CD4-positive, CD25-positive, alpha-beta regulatory T cell (primary cell): ENCODE results near the gene ACSF3. TPM values are rescaled to one million over a fixed set of nuclear protein-coding genes. Genes with fewer than 3 reads are reported as not detected.
"Not testable (repeated sequence)": the region's sequence is repeated elsewhere in the genome, so short reads cannot be mapped to it uniquely, and the experiment has no call there.

Experiments
- ATAC-seq, 2 donors: fragments of 150-1000 bp; cut with Tn5 transposase; one replicate each; pipeline ENCODE4 v1.10.0; 2021; ENCODE audit warnings: low read depth in 2 of 2, moderate number of reproducible peaks in 2 of 2, moderate library complexity in 1 of 2
- DNase-seq, 3 donors: peaks; one replicate each; pipeline versions ENCODE4 v3.0.0 to v3.0.0-alpha.2; 2012 to 2022; ENCODE audit warnings: mixed read lengths in 1 of 3
- H3K27ac ChIP-seq: one replicate; pipeline ENCODE4 v1.7.0; 2013; ENCODE audit warnings: mild to moderate bottlenecking, low read length; ENCODE audit not compliant: insufficient read depth, poor library complexity, severe bottlenecking
- H3K27me3 ChIP-seq: one replicate; pipeline ENCODE4 v1.7.0; 2013; ENCODE audit warnings: low read length; ENCODE audit not compliant: control insufficient read depth, insufficient read depth
- H3K36me3 ChIP-seq: one replicate; pipeline ENCODE4 v1.7.0; 2013; ENCODE audit warnings: mild to moderate bottlenecking, low read length, moderate library complexity; ENCODE audit not compliant: control insufficient read depth, insufficient read depth
- H3K4me1 ChIP-seq: 2 replicates; pipeline ENCODE4 v1.7.0; 2013; ENCODE audit warnings: mild to moderate bottlenecking, low read length; ENCODE audit not compliant: insufficient read depth, control insufficient read depth, poor library complexity, severe bottlenecking
- H3K4me3 ChIP-seq: one replicate; pipeline ENCODE4 v1.7.0; 2013; ENCODE audit warnings: low read depth, mild to moderate bottlenecking, low read length, moderate library complexity
- H3K9me3 ChIP-seq, 2 experiments: 1 replicate in 1 of 2; 2 replicates in 1 of 2; pipeline ENCODE4 v1.7.0; 2013; ENCODE audit warnings: low read length in 2 of 2, mild to moderate bottlenecking in 1 of 2, moderate library complexity in 1 of 2; ENCODE audit not compliant: control insufficient read depth in 2 of 2
- H3K27ac Mint-ChIP-seq, 3 donors: one replicate each; pipeline ENCODE4 v1.8.0; 2020 to 2022; ENCODE audit warnings: mild to moderate bottlenecking in 3 of 3, mixed read lengths in 3 of 3, moderate library complexity in 2 of 3
- H3K27me3 Mint-ChIP-seq: one replicate; pipeline ENCODE4 v1.8.0; 2022; ENCODE audit warnings: mild to moderate bottlenecking, mixed read lengths
- H3K36me3 Mint-ChIP-seq: one replicate; pipeline ENCODE4 v1.8.0; 2020; ENCODE audit warnings: mixed read lengths
- H3K4me1 Mint-ChIP-seq, 4 donors: one replicate each; pipeline ENCODE4 v1.8.0; 2020 to 2022; ENCODE audit warnings: mixed read lengths in 4 of 4, mild to moderate bottlenecking in 1 of 4
- H3K4me3 Mint-ChIP-seq, 4 donors: one replicate each; pipeline ENCODE4 v1.8.0; 2020 to 2022; ENCODE audit warnings: mild to moderate bottlenecking in 4 of 4, mixed read lengths in 4 of 4, moderate library complexity in 3 of 4
- H3K9me3 Mint-ChIP-seq, 7 donors: one replicate each; pipeline ENCODE4 v1.8.0; 2020 to 2022; ENCODE audit warnings: mixed read lengths in 7 of 7, mild to moderate bottlenecking in 3 of 7, moderate library complexity in 2 of 7
- polyA plus RNA-seq, 4 donors: library from polyadenylated mRNA; unstranded; fragments of 300-500 nt; fragmentation: Illumina TruSeq; gene quantifications; one replicate each; pipeline ENCODE4 v1.2.3, GENCODE V29; 2021
- total RNA-seq: library from RNA; stranded (reverse); gene quantifications from one replicate; pipeline ENCODE4 v1.2.3, GENCODE V29; 2022

The ACSF3 gene
- total and polyA plus RNA-seq, 5 donors from 2014 or later = 24.1 to 56.3 (median 29.1) TPM

GRCh38 chr16:89066721-89067120, 26.9 kb upstream of the ACSF3 start:
- Histone ChIP-seq H3K9me3 (no peaks in the 10 kb centered on the region), H3K27me3 (no peaks in the 10 kb centered on the region), H3K4me3 (no peak overlapping the region), H3K4me1 (no peaks in the 10 kb centered on the region), H3K27ac (no peak overlapping the region), H3K36me3 (no peaks in the 10 kb centered on the region)
- H3K36me3 Mint-ChIP-seq = no peaks in the 10 kb centered on the region
- DNase-seq (no peak), ATAC-seq (no peak)
- peaks cover 0 to 3% (median 0%) of the 10 kb centered on the region in 7 donors for H3K9me3 Mint-ChIP-seq
- no peaks in the 10 kb centered on the region for H3K4me1 Mint-ChIP-seq
- H3K4me3 Mint-ChIP-seq = no peak overlapping the region
- H3K27ac Mint-ChIP-seq = no peak overlapping the region
- no peaks in the 10 kb centered on the region for H3K27me3 Mint-ChIP-seq

DNA sequence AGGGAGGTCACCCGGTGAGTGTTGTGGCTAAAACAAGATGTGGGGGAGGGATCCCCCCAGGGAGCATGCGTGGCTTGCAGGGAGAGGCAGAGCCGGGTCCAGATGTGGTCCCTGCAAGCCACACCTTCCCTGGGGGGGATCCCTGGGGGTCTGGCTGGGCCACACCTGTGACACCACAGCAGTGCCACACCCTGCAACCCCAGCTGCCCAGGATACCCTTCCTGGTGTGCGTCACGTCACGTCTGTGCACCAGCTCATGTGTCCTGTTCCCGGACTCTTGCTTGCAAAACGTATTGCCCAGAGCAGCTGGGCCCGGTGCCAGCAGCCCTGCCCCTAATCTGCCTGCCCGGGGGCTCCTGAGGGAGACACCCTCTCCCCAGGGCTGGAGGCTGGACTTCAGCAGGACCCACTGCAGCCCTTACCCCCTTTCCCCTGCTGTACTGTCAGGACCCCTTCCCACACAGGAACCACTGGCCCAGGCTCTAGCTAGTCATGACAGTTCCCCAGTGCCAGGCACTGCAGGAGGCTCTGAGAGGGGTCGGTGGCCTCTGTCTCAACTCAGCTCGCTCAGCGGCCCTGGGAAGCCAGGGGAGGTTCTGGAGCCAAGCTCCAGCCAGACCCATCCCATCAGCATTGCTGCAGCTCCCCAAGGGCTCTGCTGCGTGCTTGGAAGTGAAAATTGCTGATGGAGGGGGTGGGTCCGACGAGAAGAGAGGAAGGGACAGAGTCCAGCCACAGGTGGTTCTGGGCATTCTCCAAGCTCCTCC, 25.8 kb upstream of the ACSF3 start:
- no peak overlapping the region for H3K4me3 Mint-ChIP-seq
- H3K4me1 Mint-ChIP-seq = no peaks in the 10 kb centered on the region
- H3K27ac Mint-ChIP-seq = no peak overlapping the region

GRCh38 chr16:89068814-89069616, 24.6 kb upstream of the ACSF3 start:
- not testable (repeated sequence) for H3K9me3 Mint-ChIP-seq, H3K9me3 ChIP-seq, H3K4me3 Mint-ChIP-seq, H3K4me3 ChIP-seq, H3K27ac Mint-ChIP-seq, H3K27me3 ChIP-seq, H3K36me3 Mint-ChIP-seq, H3K4me1 Mint-ChIP-seq, H3K27me3 Mint-ChIP-seq, H3K4me1 ChIP-seq, H3K27ac ChIP-seq, H3K36me3 ChIP-seq, DNase-seq, ATAC-seq

More for the DNA sequence above, 25.8 kb upstream of the ACSF3 start:
- no peak for DNase-seq
- Histone ChIP-seq H3K9me3 (no peaks in the 10 kb centered on the region), H3K4me3 (no peak overlapping the region), H3K36me3 (no peaks in the 10 kb centered on the region), H3K27me3 (no peaks in the 10 kb centered on the region), H3K4me1 (no peaks in the 10 kb centered on the region), H3K27ac (no peak overlapping the region)
- no peak for ATAC-seq
- Mint-ChIP-seq H3K27me3 (no peaks in the 10 kb centered on the region), H3K9me3 (peaks cover 0 to 3% (median 0%) of the 10 kb centered on the region in 7 donors), H3K36me3 (no peaks in the 10 kb centered on the region)

- H3K9me3 ChIP-seq = no peaks in the 10 kb centered on the region
- H3K4me1 Mint-ChIP-seq = no peaks in the 10 kb centered on the region
- H3K27me3 ChIP-seq = no peaks in the 10 kb centered on the region
- H3K4me1 ChIP-seq = no peaks in the 10 kb centered on the region
- no peak overlapping the region for H3K4me3 ChIP-seq
- no peak overlapping the region for H3K27ac ChIP-seq
- no peaks in the 10 kb centered on the region for H3K36me3 ChIP-seq
- no peak overlapping the region for H3K4me3 Mint-ChIP-seq
- no peak for DNase-seq
- no peaks in the 10 kb centered on the region for H3K36me3 Mint-ChIP-seq
- ATAC-seq = no peak
- H3K9me3 Mint-ChIP-seq = peaks cover 0 to 3% (median 0%) of the 10 kb centered on the region in 7 donors
- peak overlapping the region in 1 of 3 donors; percentile 25 for H3K27ac Mint-ChIP-seq
- H3K27me3 Mint-ChIP-seq = no peaks in the 10 kb centered on the region
These were observed 23.7 kb upstream of the ACSF3 start for GRCh38 chr16:89069920-89070319.

DNA sequence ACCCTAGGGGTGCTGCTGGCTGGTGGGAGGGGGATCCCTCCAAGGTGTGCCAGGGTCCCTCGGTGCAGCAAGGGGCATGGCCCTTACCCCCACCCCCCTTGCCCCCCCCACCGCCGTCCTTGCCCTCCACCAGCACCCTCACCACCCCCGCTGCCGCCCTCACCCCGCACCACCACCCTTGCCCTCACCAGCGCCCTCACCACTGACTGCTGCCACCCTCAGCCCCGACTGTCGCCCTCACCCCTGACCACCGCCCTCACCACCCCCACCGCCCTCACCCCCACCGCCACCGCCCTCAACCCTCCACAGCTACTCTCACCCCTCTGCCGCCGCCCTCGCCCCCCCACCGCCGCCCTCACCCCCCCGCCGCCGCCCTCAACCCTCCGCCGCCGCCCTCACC, 23.1 kb upstream of the ACSF3 start:
- Mint-ChIP-seq H3K4me1 (no peaks in the 10 kb centered on the region), H3K36me3 (no peaks in the 10 kb centered on the region), H3K9me3 (peaks cover 0 to 3% (median 0%) of the 10 kb centered on the region in 7 donors), H3K4me3 (no peak overlapping the region), H3K27me3 (no peaks in the 10 kb centered on the region), H3K27ac (no peak overlapping the region)
- Histone ChIP-seq H3K9me3 (no peaks in the 10 kb centered on the region), H3K4me3 (no peak overlapping the region), H3K27ac (no peak overlapping the region), H3K27me3 (no peaks in the 10 kb centered on the region), H3K4me1 (no peaks in the 10 kb centered on the region), H3K36me3 (no peaks in the 10 kb centered on the region)
- DNase-seq = no peak
- ATAC-seq = no peak

DNA sequence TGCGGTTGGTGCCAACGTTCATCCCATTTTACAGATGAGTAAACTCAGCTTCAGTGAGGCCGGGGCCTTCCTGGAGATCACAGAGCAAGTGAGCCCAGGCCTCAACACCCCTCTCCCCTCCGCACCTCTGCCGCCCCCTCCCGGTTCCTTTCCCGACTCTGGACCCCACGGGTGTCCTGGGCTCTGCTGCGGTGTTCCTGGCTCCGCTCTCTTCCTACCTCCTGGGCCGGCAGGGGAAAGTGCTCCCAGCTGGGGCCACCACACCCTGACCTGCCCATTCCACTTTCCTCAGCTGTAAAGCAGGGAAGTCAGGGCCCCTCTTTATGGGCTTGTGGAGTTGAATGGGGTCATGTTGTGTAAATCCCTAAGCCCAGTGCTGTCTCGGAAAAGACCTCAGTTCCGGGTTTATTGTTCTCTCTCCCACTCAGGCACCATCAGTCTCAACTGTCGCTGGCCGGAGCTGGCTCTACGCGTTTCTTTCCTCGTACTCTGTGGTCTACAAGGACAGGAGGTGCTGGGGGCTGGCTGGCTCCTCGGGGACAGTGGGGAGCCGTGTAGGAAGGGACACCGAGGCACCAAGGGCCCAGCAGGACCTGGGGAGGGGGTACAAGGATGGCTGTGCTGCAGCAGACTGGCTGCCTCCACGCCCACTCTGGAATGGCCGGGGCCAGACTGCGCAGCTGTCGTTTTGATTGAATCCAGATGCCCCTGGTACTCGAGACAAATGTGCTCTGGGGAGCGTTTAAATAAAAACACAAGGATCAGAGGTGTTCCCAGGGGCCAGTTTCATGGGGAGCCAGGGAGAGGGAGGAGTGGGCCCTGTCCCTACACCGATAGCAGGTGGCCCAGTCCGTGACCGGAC, 21.7 kb upstream of the ACSF3 start:
- no peak overlapping the region for H3K27ac ChIP-seq
- ATAC-seq (no peak), DNase-seq (no peak)
- H3K4me1 ChIP-seq = no peaks in the 10 kb centered on the region
- no peaks in the 10 kb centered on the region for H3K36me3 Mint-ChIP-seq
- H3K36me3 ChIP-seq = no peaks in the 10 kb centered on the region
- H3K4me1 Mint-ChIP-seq = no peaks in the 10 kb centered on the region
- H3K27ac Mint-ChIP-seq = no peak overlapping the region
- H3K27me3 Mint-ChIP-seq = no peaks in the 10 kb centered on the region
- H3K4me3 ChIP-seq = no peak overlapping the region
- no peaks in the 10 kb centered on the region for H3K9me3 ChIP-seq
- peaks cover 0 to 3% (median 0%) of the 10 kb centered on the region in 7 donors for H3K9me3 Mint-ChIP-seq
- no peaks in the 10 kb centered on the region for H3K27me3 ChIP-seq
- H3K4me3 Mint-ChIP-seq = no peak overlapping the region

GRCh38 chr16:89072548-89073130, 21.0 kb upstream of the ACSF3 start:
- Histone ChIP-seq H3K36me3 (no peaks in the 10 kb centered on the region), H3K4me1 (no peaks in the 10 kb centered on the region), H3K27ac (no peak overlapping the region), H3K4me3 (no peak overlapping the region), H3K9me3 (no peaks in the 10 kb centered on the region), H3K27me3 (no peaks in the 10 kb centered on the region)
- Mint-ChIP-seq H3K4me3 (no peak overlapping the region), H3K9me3 (peaks cover 0 to 2% (median 0%) of the 10 kb centered on the region in 7 donors), H3K27me3 (no peaks in the 10 kb centered on the region), H3K36me3 (no peaks in the 10 kb centered on the region), H3K27ac (no peak overlapping the region), H3K4me1 (no peaks in the 10 kb centered on the region)
- no peak for DNase-seq
- no peak for ATAC-seq
